ENCODE results near the gene RNF31. TPM values are rescaled to one million over a fixed set of nuclear protein-coding genes. Genes with fewer than 3 reads are reported as not detected.

The RNF31 gene
- total RNA-seq, 2 donors from 2014 or later, result 34.9 to 53.7 TPM

DNA sequence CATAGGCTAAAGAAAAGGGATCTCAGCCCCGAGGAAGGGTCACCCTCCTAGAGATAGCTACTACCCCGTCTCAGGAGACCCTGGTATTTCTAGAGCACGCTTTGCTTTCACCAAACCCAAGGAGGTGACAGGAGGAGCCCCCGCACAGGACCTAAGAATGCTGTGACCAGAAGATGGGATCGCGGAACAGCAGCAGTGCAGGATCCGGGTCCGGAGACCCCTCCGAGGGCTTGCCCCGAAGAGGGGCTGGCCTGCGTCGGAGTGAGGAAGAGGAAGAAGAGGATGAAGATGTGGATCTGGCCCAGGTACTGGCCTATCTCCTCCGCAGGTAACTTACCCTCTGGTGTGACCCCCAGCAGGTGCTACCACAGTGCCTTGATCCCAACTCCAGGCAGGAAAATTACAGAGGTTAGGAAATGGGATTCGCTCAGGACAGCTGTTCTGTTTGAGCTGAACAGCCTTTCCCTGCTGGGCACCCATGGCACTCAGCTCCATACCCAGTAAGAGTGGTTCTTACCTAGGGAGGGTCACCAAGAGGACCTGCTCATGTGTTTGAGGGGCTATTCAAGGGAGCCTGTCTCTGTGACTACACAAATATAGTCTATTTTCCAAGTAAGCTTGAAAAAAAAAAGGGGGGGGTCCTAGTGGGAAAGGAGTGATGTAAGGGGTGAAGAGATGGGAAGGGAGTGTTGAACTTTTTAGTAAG lies 31.7 kb upstream of the RNF31 start:
- intact Hi-C loops (cut with DNase I), result no loop called here
- DNase-seq (ENCODE audit: low spot score), result no peak

DNA sequence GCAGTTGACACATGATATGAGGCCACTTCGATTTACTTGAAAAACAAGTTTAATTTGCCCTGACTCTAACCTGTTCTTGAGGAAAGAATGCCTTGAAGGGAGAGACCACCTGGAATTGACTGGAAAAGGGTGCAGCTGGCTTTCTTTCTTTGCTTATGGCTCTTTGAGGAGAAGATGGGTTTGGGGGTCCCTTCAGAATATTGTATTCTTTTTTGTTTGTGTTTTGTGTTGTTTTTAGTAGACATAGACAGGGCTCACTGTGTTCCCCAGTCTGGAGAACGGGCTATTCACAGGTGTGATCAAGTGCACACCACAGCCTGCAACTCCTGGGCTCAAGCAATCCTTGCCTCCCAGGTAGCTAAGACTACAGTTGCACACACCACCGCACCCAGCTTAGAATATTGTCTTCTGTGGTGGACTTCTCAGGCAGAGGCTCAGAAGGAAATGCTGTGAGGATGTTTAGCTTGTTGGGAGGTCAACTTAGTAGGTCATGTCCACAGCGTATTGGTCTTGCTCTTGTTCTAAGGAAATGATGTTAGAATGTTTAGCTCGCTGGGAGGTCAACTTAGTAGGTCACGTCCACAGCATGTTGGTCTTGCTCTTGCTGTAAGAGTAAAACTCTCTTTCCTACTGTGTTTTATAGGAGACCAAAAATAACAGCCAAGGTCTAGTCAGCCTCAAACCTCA lies 31.0 kb upstream of the RNF31 start:
- no peak for DNase-seq (ENCODE audit: low spot score)
- intact Hi-C loops (cut with DNase I), result no loop called here

DNA sequence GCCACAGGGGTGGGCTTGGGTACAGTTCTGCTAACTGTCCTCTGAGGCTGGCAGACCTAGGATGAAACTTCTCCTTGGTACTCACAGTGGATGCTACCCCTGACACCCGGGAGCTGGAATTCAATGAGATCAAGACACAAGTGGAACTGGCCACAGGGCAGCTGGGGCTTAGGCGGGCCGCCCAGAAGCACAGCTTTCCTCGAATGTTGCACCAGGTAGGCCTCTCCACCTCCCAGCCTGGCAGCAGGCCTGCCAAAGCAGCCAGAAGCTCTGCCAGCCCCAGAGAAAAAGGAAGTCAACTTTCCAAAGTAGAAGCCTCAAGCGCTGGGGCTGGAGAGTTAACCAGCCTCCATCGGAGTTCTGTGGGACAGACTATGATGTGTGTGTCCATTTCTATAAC lies 30.1 kb upstream of the RNF31 start:
- intact Hi-C loops (cut with DNase I), result no loop called here
- DNase-seq (ENCODE audit: low spot score), result no peak

DNA sequence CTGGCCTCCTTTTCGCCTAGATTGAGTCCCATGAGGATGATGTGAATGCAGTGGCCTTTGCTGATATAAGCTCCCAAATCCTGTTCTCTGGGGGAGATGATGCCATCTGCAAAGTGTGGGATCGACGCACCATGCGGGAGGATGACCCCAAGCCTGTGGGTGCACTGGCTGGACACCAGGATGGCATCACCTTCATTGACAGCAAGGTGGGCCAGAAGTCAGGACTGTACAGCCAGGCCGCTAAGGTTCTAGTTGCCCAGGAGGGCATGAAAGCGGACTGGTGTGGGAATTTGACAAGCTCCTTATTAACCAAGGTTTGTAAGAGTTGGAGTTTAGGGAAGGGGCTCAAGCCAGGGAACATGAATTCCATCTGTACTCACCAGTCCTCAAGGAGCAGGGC lies 27.6 kb upstream of the RNF31 start:
- no peak for DNase-seq (ENCODE audit: low spot score)
- intact Hi-C loops (cut with DNase I), result no loop called here

DNA sequence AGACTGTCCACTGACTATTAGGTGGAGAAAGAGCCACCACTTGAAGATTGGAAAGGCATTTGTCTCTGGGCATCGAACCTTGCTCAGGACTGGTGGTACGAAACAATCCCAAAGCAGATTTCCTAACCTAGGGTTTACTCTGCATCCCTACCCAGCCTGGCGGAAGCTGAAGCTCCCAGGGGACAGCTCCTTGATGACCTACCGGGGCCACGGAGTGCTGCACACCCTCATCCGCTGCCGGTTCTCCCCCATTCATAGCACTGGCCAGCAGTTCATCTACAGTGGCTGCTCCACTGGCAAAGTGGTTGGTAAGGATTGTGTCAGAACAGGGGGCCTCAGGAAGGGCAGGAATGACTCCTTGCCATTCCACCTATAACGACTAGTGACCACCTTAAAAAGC lies 26.1 kb upstream of the RNF31 start:
- intact Hi-C loops (cut with DNase I), result no loop called here
- no peak for DNase-seq (ENCODE audit: low spot score)

DNA sequence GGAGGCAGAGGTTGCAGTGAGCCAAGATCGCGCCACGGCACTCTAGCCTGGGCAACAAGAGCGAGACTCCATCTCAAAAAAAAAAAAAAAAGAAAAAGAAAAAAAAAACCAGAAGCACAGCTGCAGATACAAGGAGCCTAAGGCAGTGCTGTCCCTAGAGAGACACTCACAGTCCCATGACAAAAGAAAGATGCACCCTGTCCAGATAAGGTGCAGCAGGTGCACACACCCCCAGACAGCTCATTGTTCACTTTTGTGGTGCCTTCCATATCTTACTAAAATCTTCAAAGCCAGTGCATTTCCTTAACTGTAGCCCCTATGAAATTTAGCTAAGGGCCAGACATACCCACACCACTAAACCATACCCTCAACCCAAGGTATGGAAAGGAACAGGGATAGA lies 24.9 kb upstream of the RNF31 start:
- no peak for DNase-seq (ENCODE audit: low spot score)
- intact Hi-C loops (cut with DNase I), result no loop called here

DNA sequence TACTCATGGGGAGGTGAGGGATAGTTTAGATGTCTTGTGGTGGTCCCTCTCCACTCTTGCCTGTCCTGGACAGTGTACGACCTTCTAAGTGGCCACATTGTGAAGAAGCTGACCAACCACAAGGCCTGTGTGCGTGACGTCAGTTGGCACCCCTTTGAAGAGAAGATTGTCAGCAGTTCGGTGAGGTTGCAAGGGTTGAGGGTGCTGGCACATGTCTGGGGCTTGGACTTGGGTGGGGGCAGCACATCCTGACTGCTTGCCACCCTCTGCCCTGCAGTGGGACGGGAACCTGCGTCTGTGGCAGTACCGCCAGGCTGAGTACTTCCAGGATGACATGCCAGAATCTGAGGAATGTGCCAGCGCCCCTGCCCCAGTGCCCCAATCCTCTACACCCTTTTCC lies 24.4 kb upstream of the RNF31 start:
- DNase-seq (ENCODE audit: low spot score), result no peak
- intact Hi-C loops (cut with DNase I), result no loop called here

DNA sequence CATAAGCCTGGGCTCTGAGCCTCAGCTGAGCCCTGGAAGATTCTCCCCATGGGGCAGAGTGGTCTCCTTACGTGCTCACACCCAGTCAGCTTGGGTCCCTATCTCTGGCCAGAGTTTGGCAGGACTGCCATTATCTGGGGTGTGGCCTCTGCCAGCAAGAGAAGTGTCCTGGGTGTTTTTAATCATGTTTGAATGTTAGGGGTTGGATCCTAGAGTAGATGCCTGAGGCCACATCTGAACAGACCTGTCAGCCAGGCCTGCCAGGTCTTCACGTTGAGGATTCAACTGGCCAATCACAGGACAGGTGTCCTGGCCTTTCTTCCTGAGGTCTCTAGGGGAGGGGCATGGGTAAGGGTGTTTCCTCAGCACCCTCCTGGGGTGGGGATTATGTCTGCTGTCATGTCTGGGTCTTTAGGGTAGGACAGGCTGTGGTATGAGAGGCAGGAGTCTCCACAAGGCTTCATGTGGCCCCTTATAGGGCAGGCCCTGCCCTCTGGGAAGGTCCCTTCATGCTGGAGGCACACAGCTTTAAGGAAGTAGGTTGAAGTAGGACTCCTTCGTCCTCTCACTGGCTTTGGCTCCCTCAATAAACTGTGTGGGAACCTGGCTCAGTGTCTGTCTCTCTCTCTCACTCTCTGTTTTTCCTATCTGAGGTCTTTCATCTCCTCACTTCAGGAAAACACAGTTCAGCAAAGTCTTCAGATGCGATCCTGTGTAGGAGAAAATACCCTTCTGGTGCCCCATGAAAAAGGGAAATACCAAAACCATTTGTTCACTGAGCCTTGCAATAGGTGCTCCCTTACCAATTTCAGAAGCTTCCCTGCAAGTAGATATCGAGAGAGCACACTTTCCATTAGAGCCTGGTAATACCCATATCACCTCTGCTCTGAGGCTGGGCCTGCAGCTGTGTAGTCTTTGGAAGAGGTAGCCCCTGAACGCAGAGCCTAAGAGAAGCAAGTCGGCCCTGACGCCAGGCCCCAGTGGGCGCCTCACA lies 23.6 kb upstream of the RNF31 start:
- no peak for DNase-seq (ENCODE audit: low spot score)
- intact Hi-C loops (cut with DNase I), result no loop called here

DNA sequence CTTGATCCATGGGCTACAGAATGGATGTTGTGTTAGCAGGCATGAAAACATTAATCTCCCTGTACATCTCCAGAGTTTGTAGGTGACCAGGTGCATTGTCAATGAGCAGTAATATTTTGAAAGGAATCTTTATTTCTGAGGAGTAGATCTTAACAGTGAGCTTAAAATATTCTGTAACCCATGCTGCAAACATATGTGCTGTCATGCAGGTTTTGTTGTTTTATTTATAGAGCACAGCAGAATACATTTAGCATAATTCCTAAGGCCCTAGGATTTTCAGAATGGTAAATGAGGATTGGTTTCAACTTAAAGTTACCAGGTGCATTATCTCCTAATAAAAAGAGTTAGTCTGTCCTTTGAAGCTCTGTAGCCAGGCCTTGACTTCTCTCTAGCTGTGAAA lies 20.4 kb upstream of the RNF31 start:
- DNase-seq (ENCODE audit: low spot score), result no peak
- intact Hi-C loops (cut with DNase I), result no loop called here

DNA sequence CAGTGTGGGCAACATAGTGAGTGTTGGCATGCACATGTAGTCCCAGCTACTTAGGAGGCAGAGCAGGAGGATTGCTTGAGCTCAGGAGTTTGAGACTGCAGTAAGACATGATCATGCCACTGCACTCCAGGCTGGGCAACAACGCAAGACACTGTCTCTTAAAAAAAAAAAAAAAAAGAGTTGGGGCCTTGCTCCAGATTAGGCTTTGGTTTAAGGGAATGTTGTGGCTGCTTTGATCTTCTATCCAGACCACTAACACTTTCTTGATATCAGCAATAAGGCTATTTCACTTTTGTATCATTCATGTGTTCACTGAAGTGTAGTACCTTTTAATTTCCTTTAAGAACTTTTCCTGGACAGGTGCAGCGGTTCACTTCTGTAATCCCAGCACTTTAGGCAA lies 19.6 kb upstream of the RNF31 start:
- DNase-seq (ENCODE audit: low spot score), result no peak
- intact Hi-C loops (cut with DNase I), result no loop called here

DNA sequence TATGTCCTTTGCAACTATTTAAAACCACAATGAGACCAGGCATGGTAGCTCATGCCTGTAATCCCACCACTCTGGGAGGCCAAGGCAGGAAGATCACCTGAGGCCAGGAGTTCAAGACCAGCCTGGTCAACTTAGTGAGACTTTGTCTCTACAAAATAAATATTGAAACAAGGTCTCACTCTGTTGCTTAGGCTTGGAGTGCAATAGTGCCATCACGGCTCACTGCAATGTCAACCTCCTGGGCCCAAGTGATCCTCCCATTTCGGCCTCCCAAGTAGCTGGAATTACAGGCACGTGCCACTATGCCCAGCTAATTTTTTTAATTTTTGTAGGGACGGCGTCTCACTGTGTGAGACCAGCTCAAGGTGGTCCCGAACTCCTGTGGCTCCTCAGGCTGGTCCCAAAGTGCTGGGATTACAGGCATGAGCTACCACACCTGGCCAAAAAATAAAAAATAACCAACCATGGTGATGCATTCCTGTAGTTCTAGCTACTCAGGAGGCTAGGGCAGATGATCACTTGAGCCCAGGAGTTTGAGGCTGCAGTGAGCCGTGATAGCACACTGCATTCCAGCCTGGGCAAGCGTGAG lies 17.8 kb upstream of the RNF31 start:
- intact Hi-C loops (cut with DNase I), result no loop called here
- no peak for DNase-seq (ENCODE audit: low spot score)

DNA sequence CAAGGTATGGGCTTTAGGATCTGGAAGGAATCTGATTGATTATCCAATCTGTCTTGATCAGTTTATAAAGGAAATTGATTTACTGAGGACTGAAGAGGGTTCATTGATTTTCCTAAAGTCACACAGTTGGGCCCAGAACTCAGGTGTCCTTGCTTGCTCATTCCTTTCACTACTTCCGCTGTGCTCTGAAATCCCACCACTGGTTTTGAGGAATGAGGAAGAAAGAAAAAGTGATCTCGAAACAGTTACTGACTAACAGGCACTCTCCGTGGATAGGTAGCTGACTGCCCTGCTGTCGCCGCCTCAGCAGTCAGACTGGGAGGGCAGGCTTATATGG lies 16.9 kb upstream of the RNF31 start, which contains the start of gene FITM1:
TSS of gene FITM1 (plus strand) at position 280 of the 337 bp plus-strand sequence. CDS start 905 bp downstream, outside the sequence.
- intact Hi-C loops (cut with DNase I), result no loop called here

DNA sequence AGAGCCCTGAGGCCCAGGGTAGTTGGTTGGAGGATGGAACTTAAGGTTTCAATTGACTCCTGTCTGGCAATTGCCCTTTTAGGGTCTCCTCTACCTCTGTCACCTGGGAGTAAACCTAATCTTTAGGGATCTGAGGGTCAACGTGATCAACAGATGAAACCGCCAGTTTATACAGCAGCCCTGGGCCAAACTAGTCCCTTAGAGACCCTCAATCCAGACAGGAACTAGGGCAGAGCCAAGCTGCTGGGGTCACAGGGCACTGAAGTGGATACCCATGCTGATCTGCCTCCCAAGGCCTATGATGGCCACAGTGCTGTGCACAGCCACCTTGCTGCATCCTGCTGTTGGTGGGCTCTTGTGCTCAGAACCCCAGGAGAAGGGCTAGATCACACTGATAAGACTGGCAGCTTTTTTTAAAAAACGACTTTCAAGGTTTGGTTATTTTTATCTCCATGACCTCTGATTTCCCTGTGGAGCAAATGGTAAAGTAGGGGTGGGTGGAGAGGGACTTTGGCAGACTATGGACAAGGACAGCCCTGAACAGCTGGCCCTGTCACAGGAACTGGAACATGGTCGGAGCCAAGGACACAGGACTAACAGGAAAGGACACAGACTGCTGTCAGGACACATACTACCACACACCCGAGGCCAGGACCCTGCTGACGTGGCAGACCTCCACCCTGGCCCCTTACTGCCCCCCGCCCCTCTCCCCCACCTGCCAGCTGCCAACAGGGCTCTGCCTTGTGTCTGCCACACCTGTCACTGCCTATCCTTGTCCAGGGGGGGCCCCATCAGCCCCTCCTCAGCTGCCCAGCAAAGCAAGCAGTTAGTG lies 16.4 kb upstream of the RNF31 start:
- intact Hi-C loops (cut with DNase I), result no loop called here
- no peak for DNase-seq (ENCODE audit: low spot score)

More for the DNA sequence above, 16.9 kb upstream of the RNF31 start, which contains the start of gene FITM1:
- no peak for DNase-seq (ENCODE audit: low spot score)

DNA sequence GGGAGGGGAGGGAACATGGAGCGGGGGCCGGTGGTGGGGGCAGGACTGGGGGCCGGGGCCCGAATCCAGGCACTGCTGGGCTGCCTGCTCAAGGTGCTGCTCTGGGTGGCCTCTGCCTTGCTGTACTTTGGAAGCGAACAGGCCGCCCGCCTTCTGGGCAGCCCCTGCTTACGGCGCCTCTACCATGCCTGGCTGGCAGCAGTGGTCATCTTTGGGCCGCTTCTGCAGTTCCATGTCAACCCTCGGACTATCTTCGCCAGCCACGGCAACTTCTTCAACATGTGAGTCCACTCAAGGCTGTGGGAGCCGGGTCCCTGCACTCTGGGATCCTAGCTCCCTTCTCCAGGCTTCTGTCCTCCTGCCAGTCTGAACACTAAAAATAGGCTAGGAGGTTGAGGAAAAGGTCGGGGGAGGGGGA lies 15.7 kb upstream of the RNF31 start:
- intact Hi-C loops (cut with DNase I), result no loop called here
- no peak for DNase-seq (ENCODE audit: low spot score)

DNA sequence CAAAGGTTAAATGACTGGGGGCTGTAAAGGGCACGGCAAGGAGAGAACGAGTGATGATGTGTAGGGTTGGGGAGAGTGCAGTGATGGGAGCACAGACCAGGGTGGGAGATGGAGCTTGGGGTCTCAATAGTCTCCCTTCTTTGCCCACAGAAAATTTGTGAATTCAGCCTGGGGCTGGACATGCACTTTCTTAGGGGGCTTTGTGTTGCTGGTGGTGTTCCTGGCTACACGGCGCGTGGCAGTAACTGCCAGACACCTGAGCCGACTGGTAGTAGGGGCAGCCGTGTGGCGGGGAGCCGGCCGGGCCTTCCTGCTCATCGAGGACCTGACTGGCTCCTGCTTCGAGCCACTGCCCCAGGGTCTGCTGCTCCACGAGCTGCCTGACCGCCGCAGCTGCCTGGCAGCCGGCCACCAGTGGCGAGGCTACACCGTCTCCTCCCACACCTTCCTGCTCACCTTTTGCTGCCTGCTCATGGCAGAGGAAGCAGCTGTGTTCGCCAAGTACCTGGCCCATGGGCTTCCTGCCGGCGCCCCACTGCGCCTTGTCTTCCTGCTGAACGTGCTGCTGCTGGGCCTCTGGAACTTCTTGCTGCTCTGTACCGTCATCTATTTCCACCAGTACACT lies 15.1 kb upstream of the RNF31 start:
- intact Hi-C loops (cut with DNase I), result no loop called here

DNA sequence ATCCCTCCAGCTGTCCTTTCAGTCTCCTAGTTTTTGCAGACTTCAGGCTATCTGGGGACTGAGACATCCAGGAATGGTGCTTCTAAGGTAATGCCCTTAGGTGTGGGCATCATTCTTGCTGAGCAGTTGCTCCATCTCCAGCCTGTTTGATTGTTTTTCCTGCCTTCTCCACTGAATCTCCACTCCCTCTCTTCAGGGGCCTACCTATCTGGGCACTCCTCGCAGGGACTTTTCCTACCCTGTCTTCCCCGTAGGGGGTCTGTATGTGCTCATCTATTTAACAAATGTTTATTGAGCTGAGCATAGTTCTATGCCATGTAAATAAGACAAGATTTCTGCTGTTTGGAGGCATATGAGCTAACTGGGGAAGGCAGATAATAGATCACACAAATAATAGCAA lies 14.3 kb upstream of the RNF31 start:
- DNase-seq (ENCODE audit: low spot score), result no peak
- intact Hi-C loops (cut with DNase I), result no loop called here

More for the DNA sequence above, 15.1 kb upstream of the RNF31 start:
- DNase-seq (ENCODE audit: low spot score), result no peak

DNA sequence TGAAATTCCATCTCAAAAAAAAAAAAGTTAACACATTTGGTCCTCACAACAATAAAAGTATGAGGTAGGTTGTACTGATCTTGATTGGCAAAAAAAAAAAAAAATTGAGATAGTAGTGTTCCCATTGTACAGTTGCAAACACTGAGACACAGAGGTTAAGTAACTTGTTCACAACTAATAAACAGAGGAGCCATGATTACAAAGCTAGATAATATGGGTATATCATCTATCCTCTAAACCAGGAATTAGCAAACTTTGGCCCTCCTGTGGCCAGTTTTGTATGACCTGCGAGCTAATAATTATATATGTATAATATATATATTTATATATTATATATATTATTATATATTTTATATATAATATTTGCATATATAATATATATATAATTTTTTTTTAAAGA lies 13.6 kb upstream of the RNF31 start:
- intact Hi-C loops (cut with DNase I), result no loop called here
- no peak for DNase-seq (ENCODE audit: low spot score)

DNA sequence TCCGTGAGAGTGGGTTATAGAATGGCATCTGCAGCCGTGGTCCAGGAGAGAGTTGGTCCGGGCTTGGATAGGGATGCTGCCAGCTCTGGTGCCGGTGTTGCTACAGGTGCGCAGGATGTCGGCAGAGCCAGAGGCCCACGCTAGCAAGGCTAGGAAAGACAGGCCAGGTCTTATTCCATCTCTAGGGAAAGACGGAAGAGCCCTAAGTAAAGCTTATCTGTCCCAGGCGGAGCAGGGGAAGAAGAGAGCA lies 11.8 kb upstream of the RNF31 start:
- intact Hi-C loops (cut with DNase I), result no loop called here
- DNase-seq (ENCODE audit: low spot score), result peak; percentile 80
